ENCODE data around the gene REL.

The REL gene

GRCh38 chr2:60974652-60975051 lies 93.3 kb downstream of the REL start:
- H3K4me3 ChIP-seq (ENCODE audit: low read depth, low read length) = no peak overlapping the region
- TF ChIP-seq ZNF558 (tag by site-specific recombination; IDR thresholded peaks at IDR 0.05) = no peak
- TF ChIP-seq ZNF146 (tag by site-specific recombination; IDR thresholded peaks at IDR 0.05) = no peak
- no peak for TF ChIP-seq IKZF3 (tag by site-specific recombination; IDR thresholded peaks at IDR 0.05)
- TF ChIP-seq BCL11A (tag by site-specific recombination; IDR thresholded peaks at IDR 0.05; ENCODE audit: low read depth) = no peak
- no peak for TF ChIP-seq ZNF302 (tag by site-specific recombination; IDR thresholded peaks at IDR 0.05; ENCODE audit: low read depth)
- no peak for TF ChIP-seq ZNF449 (tag by site-specific recombination; IDR thresholded peaks at IDR 0.05)
- no peak for TF ChIP-seq ZNF248 (tag by site-specific recombination; IDR thresholded peaks at IDR 0.05)
- H3K9me3 ChIP-seq (ENCODE audit: control insufficient read depth, insufficient read depth, low read depth, low read length) = no peaks in the 10 kb centered on the region
- no peaks in the 10 kb centered on the region for H3K4me1 ChIP-seq (ENCODE audit: control insufficient read depth, insufficient read depth, low read length)
- no peak overlapping the region for H3K27ac ChIP-seq (ENCODE audit: extremely low read depth, low read depth, low read length)
- no peaks in the 10 kb centered on the region for H3K36me3 ChIP-seq (ENCODE audit: control insufficient read depth in 2 of 2, insufficient read depth in 1 of 2, low read length in 2 of 2)
- POLR2A ChIA-PET = interaction anchor here (0.6 kb wide), 2 partner anchors 170 to 218 kb away, joined by 5 to 6 read pairs; no protein-coding TSS in a partner anchor
- CTCF ChIA-PET = no interaction called here

Data from HEK293 (cell line).